Osteocyte (in vitro differentiated cells): ENCODE measurements around the gene NONO. TPM values are rescaled to one million over a fixed set of nuclear protein-coding genes. Genes with fewer than 3 reads are reported as not detected.
"Not testable (repeated sequence)": the region's sequence is repeated elsewhere in the genome, so short reads cannot be mapped to it uniquely, and the experiment has no call there.

Experiments
- DNase-seq: peaks from one replicate; pipeline ENCODE4 v3.0.0; 2021; ENCODE audit warnings: mixed read lengths; ENCODE audit not compliant: unreplicated experiment; ENCODE audit errors: extremely low spot score
- H3K27ac Mint-ChIP-seq: one replicate; pipeline ENCODE4 v1.8.0; 2021; ENCODE audit warnings: mild to moderate bottlenecking, mixed read lengths; ENCODE audit not compliant: unreplicated experiment
- H3K27me3 Mint-ChIP-seq: one replicate; pipeline ENCODE4 v1.8.0; 2021; ENCODE audit warnings: mixed read lengths; ENCODE audit not compliant: unreplicated experiment
- H3K36me3 Mint-ChIP-seq: one replicate; pipeline ENCODE4 v1.8.0; 2021; ENCODE audit warnings: mixed read lengths; ENCODE audit not compliant: unreplicated experiment
- H3K4me1 Mint-ChIP-seq: one replicate; pipeline ENCODE4 v1.8.0; 2021; ENCODE audit warnings: mixed read lengths; ENCODE audit not compliant: unreplicated experiment
- H3K4me3 Mint-ChIP-seq: one replicate; pipeline ENCODE4 v1.8.0; 2021; ENCODE audit warnings: mild to moderate bottlenecking, moderate library complexity, mixed read lengths; ENCODE audit not compliant: unreplicated experiment
- H3K9me3 Mint-ChIP-seq: one replicate; pipeline ENCODE4 v1.8.0; 2021; ENCODE audit warnings: mixed read lengths; ENCODE audit not compliant: unreplicated experiment
- total RNA-seq: library from RNA; stranded (reverse); gene quantifications from 2 replicates; pipeline ENCODE4 v1.2.1, GENCODE V29; 2021
- TF ChIP-seq, protein P1 (sequence below): fragments of 200-600 bp; sonication (generic); IDR thresholded peaks from 2 replicates; pipeline ENCODE4 v1.5.0; 2021; ENCODE audit warnings: antibody characterized with exemption, mild to moderate bottlenecking, moderate library complexity

NONO gene
- total RNA-seq, 1 donor from 2014 or later, result 465 TPM

DNA sequence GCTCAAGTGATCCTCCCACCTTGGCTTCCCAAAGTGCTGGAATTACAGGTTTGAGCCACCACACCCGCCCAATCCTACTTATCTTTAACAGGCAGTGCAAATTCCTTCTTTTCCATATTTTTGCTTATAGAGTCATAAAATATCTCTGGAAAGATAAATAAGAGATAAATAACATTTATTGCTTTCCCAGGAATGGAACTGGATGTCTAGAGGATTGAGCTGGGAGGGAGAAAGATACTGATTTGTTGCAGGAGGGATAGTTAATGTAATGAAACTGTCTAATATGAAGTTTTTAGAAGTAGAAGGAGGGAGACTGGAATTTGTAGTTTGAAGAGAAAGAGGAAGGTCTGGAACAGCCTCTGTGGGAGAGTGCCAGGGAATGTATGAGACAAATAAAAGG, 38.3 kb downstream of the NONO start:
- no peaks in the 10 kb centered on the region for H3K27me3 Mint-ChIP-seq
- H3K27ac Mint-ChIP-seq, result no peak overlapping the region
- TF ChIP-seq, protein P1, sequence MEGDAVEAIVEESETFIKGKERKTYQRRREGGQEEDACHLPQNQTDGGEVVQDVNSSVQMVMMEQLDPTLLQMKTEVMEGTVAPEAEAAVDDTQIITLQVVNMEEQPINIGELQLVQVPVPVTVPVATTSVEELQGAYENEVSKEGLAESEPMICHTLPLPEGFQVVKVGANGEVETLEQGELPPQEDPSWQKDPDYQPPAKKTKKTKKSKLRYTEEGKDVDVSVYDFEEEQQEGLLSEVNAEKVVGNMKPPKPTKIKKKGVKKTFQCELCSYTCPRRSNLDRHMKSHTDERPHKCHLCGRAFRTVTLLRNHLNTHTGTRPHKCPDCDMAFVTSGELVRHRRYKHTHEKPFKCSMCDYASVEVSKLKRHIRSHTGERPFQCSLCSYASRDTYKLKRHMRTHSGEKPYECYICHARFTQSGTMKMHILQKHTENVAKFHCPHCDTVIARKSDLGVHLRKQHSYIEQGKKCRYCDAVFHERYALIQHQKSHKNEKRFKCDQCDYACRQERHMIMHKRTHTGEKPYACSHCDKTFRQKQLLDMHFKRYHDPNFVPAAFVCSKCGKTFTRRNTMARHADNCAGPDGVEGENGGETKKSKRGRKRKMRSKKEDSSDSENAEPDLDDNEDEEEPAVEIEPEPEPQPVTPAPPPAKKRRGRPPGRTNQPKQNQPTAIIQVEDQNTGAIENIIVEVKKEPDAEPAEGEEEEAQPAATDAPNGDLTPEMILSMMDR, result no peak
- no peak for DNase-seq
- H3K36me3 Mint-ChIP-seq, result peaks cover 7% of the 10 kb centered on the region
- H3K4me1 Mint-ChIP-seq, result no peaks in the 10 kb centered on the region
- no peak overlapping the region for H3K4me3 Mint-ChIP-seq
- H3K9me3 Mint-ChIP-seq, result peaks cover 2% of the 10 kb centered on the region

- not testable (repeated sequence) for H3K27ac Mint-ChIP-seq, H3K4me1 Mint-ChIP-seq, H3K4me3 Mint-ChIP-seq, H3K27me3 Mint-ChIP-seq, DNase-seq, H3K9me3 Mint-ChIP-seq, H3K36me3 Mint-ChIP-seq
Measured at GRCh38 chrX:71324452-71324851, 41.0 kb downstream of the NONO start.

- H3K27ac Mint-ChIP-seq, result no peak overlapping the region
- H3K9me3 Mint-ChIP-seq, result peaks cover 4% of the 10 kb centered on the region
- peaks cover 7% of the 10 kb centered on the region for H3K36me3 Mint-ChIP-seq
- H3K4me3 Mint-ChIP-seq, result no peak overlapping the region
- TF ChIP-seq, protein P1, result no peak
- no peaks in the 10 kb centered on the region for H3K4me1 Mint-ChIP-seq
- H3K27me3 Mint-ChIP-seq, result no peaks in the 10 kb centered on the region
- DNase-seq, result no peak
Measured at GRCh38 chrX:71326394-71326793, 43.0 kb downstream of the NONO start.

DNA sequence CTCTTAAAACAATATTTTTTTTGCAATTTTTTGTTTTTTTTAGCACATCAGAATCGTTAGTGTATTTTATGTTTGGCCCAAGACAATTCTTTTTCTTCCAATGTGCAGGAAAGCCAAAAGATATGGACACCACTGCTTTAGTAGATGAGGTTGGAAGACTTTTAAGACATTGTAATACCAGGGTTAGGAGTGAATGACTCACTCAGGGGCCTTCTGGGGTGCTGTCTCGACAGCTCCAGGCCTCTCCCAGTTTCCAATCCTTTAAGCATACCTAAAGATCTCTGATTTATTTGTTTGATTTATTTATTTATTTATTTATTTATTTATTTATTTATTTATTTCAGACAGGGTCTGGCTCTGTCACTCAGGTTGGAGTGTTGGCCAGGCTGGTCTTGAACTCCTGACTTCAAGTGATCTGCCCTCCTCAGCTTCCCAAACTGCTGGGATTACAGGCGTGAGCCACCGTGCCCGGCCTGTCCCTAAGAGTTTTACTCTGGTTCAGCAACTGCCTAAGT, 65.8 kb downstream of the NONO start:
- not testable (repeated sequence) for H3K4me3 Mint-ChIP-seq, DNase-seq, H3K4me1 Mint-ChIP-seq, H3K27me3 Mint-ChIP-seq, H3K27ac Mint-ChIP-seq, H3K36me3 Mint-ChIP-seq, H3K9me3 Mint-ChIP-seq

- H3K27me3 Mint-ChIP-seq, H3K27ac Mint-ChIP-seq: not testable (repeated sequence)
Measured at GRCh38 chrX:71349867-71350266, 66.4 kb downstream of the NONO start.

More at GRCh38 chrX:71349867-71350266, 66.4 kb downstream of the NONO start:
- H3K9me3 Mint-ChIP-seq, DNase-seq, H3K4me3 Mint-ChIP-seq, H3K36me3 Mint-ChIP-seq, H3K4me1 Mint-ChIP-seq: not testable (repeated sequence)

Other genes starting within 250 kb of the NONO start
- 64.0 and 68.8 TPM in 2 replicates for gene SNX12, start 215.3 kb upstream of the NONO start, total RNA-seq
- 17.1 and 23.3 TPM in 2 replicates for gene FOXO4, start 187.8 kb upstream of the NONO start, total RNA-seq
- gene CXorf65, start 176.9 kb upstream of the NONO start, total RNA-seq, result not detected in 2 replicates
- not detected in 2 replicates for gene IL2RG, start 172.1 kb upstream of the NONO start, total RNA-seq
- gene MED12, start 165.0 kb upstream of the NONO start, total RNA-seq, result 50.3 and 58.5 TPM in 2 replicates
- 0.51 and 1.1 TPM in 2 replicates for gene NLGN3, start 138.8 kb upstream of the NONO start, total RNA-seq
- not detected in 2 replicates for gene GJB1, start 60.4 kb upstream of the NONO start, total RNA-seq
- gene ZMYM3, start 29.5 kb upstream of the NONO start, total RNA-seq, result 34.2 and 39.2 TPM in 2 replicates
- 1.7 and 2.1 TPM in 2 replicates for gene ITGB1BP2, start 18.1 kb downstream of the NONO start, total RNA-seq
- gene TAF1, start 82.7 kb downstream of the NONO start, total RNA-seq, result 32.3 and 33.9 TPM in 2 replicates
- 210 and 238 TPM in 2 replicates for gene OGT, start 249.5 kb downstream of the NONO start, total RNA-seq